ENCODE results near the gene TSSC4.

DNA sequence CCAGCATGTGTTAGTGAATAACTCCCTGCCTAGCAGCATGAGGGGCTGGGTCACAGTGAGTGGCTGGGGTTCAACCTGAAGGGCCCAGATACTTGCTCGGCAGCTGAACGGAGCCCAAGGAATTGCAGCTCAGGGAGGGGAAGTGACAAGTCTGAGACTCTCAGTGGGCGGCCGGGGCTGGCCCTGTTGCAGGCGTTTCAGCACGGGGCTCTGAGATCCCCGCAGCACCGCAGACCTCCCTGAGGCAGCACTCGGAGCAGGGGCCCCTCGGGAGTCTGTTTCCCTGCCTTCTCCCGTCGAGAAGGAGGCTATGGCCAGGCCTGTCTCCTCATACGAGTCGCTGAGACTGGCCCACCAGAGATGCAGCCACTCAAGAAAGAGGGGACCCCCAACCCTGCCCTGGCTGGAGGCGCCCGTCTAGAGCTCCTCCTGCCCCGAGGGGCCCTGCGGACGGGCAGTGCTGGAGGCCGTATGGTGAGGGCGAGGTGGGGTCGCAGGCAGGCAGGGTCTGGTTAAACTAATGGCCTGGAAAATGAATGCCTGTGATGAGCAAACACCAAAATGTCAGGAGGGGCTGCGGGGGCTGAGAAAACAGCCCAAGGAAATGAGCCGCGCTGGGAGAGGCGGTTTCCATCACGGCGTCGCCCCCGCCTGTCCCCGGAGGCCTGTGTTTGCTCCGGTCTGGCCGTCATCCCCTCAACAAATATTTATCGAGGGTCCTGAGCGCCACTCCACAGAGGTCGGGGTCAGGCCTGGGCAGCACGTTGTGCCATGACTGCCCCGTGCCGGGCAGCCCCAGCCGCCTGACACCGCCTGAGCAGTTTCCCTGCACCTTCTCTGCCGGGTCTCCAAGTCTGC lies 9.3 kb downstream of the TSSC4 start:
- TF ChIP-seq POLR2A (IDR thresholded peaks at IDR 0.05; ENCODE audit: low read length) (no peak), GATA1 (IDR thresholded peaks at IDR 0.05; ENCODE audit: low read depth, low read length) (no peak)
